Tibial nerve (tissue), 4 donors: ENCODE results near the gene DMD. TPM values are rescaled to one million over a fixed set of nuclear protein-coding genes. Genes with fewer than 3 reads are reported as not detected.

ENCODE experiments used
- DNase-seq, 2 donors: peaks; one replicate each; pipeline ENCODE4 v3.0.0-alpha.2; 2019; ENCODE audit warnings: low spot score in 2 of 2
- H3K27ac ChIP-seq, 4 donors: fragments of 200-600 bp; sonication (generic) in 3 of 4; one replicate each; pipeline ENCODE4 v1.5.1; 2017 to 2019; ENCODE audit warnings: mild to moderate bottlenecking in 1 of 4
- H3K27me3 ChIP-seq, 2 donors: fragments of 200-600 bp; sonication (generic) in 1 of 2; one replicate each; pipeline versions ENCODE4 v1.5.1 to v1.6.0; 2017 to 2019
- H3K36me3 ChIP-seq, 3 donors: fragments of 200-600 bp; sonication (generic); one replicate each; pipeline ENCODE4 v1.5.1; 2018 to 2019
- H3K4me1 ChIP-seq, 4 donors: fragments of 200-600 bp; sonication (generic) in 3 of 4; one replicate each; pipeline ENCODE4 v1.5.1; 2017 to 2019
- H3K4me3 ChIP-seq, 4 donors: fragments of 200-600 bp; sonication (generic) in 3 of 4; one replicate each; pipeline ENCODE4 v1.5.1; 2017 to 2019; ENCODE audit warnings: mild to moderate bottlenecking in 1 of 4, moderate library complexity in 1 of 4
- H3K9me3 ChIP-seq, 4 donors: fragments of 200-600 bp; sonication (generic) in 3 of 4; one replicate each; pipeline ENCODE4 v1.5.1; 2017 to 2019
- CTCF ChIP-seq, 5 experiments: fragments of 200-600 bp in 3 of 5; fragments of 450-650 bp in 2 of 5; sonication (generic) in 3 of 5; IDR thresholded peaks; one replicate each; pipeline ENCODE4 v1.5.1; 2016 to 2019; ENCODE audit warnings: antibody characterized with exemption in 5 of 5, mild to moderate bottlenecking in 3 of 5, moderate library complexity in 2 of 5
- EP300 ChIP-seq, 2 donors: sonication (generic); formaldehyde crosslinking; IDR thresholded peaks; one replicate each; pipeline ENCODE4 v1.6.1; 2017; ENCODE audit warnings: antibody characterized with exemption in 2 of 2, mild to moderate bottlenecking in 1 of 2
- POLR2A ChIP-seq, 2 donors: fragments of 450-650 bp; IDR thresholded peaks; one replicate each; pipeline ENCODE4 v1.6.1; 2017; ENCODE audit warnings: antibody characterized with exemption in 2 of 2, mild to moderate bottlenecking in 2 of 2, moderate library complexity in 2 of 2
- WGBS, 2 donors: methylation state at CpG; one replicate each; pipeline ENCODE4 v1.1.5; 2018; 5-methylcytosine and 5-hydroxymethylcytosine counted together
- total RNA-seq, 4 donors: library from RNA; depleted of rRNA; stranded (reverse); fragments of >200 nt; gene quantifications; one replicate each; pipeline ENCODE4 v1.1.0, GENCODE V29; 2016

DMD gene
- total RNA-seq, 4 donors from 2014 or later, result 156 to 345 (median 245) TPM

- Histone ChIP-seq H3K9me3 (no peaks in the 10 kb centered on the region), H3K36me3 (peaks cover 0 to 14% (median 4%) of the 10 kb centered on the region in 3 donors), H3K4me1 (no peaks in the 10 kb centered on the region), H3K27me3 (no peaks in the 10 kb centered on the region), H3K27ac (no peak overlapping the region), H3K4me3 (no peak overlapping the region)
- DNase-seq, result no peak
- 84 to 93% methylated on average over 2 of the region's 2 CpGs for WGBS, 2 donors
- TF ChIP-seq CTCF (IDR thresholded peaks at IDR 0.05), result no peak
- TF ChIP-seq POLR2A (IDR thresholded peaks at IDR 0.05), result no peak
- TF ChIP-seq EP300 (IDR thresholded peaks at IDR 0.05), result no peak
Observed at GRCh38 chrX:31168551-31168950, 2042.8 kb downstream of the DMD start.

GRCh38 chrX:31166832-31167231 lies 2044.5 kb downstream of the DMD start:
- 82 to 88% methylated on average over 5 of the region's 5 CpGs for WGBS, 2 donors
- Histone ChIP-seq H3K4me3 (no peak overlapping the region), H3K9me3 (no peaks in the 10 kb centered on the region), H3K4me1 (no peaks in the 10 kb centered on the region), H3K36me3 (peaks cover 0 to 17% (median 4%) of the 10 kb centered on the region in 3 donors), H3K27me3 (no peaks in the 10 kb centered on the region), H3K27ac (no peak overlapping the region)
- DNase-seq, result no peak
- TF ChIP-seq CTCF (IDR thresholded peaks at IDR 0.05) (no peak), POLR2A (IDR thresholded peaks at IDR 0.05) (no peak), EP300 (IDR thresholded peaks at IDR 0.05) (no peak)

DNA sequence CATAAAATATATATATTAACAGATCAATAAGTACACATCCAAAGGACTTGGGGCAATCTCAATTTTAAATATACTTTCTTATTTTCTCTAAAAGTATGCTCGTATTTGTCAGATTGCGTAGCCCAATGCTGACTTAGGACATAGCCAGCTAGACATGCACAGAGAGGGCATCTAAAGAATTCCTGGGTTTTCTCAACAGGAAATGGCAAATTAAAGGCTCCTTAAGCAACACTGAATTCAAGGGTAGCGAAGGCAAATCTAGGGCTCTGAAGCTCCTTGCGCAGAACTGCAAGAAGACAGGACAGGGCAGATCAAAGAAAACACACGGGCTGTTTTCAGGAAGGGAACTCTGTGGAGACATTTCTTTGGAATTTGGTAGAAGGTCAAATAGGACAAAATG lies 2044.9 kb downstream of the DMD start:
- no peak for TF ChIP-seq EP300 (IDR thresholded peaks at IDR 0.05)
- TF ChIP-seq POLR2A (IDR thresholded peaks at IDR 0.05), result no peak
- no peak for TF ChIP-seq CTCF (IDR thresholded peaks at IDR 0.05)
- peaks cover 0 to 17% (median 4%) of the 10 kb centered on the region in 3 donors for H3K36me3 ChIP-seq
- H3K4me1 ChIP-seq, result no peaks in the 10 kb centered on the region
- no peak overlapping the region for H3K27ac ChIP-seq
- no peak overlapping the region for H3K4me3 ChIP-seq
- no peaks in the 10 kb centered on the region for H3K9me3 ChIP-seq
- 84 to 88% methylated on average over 5 of the region's 5 CpGs for WGBS, 2 donors
- no peak for DNase-seq
- H3K27me3 ChIP-seq, result no peaks in the 10 kb centered on the region

DNA sequence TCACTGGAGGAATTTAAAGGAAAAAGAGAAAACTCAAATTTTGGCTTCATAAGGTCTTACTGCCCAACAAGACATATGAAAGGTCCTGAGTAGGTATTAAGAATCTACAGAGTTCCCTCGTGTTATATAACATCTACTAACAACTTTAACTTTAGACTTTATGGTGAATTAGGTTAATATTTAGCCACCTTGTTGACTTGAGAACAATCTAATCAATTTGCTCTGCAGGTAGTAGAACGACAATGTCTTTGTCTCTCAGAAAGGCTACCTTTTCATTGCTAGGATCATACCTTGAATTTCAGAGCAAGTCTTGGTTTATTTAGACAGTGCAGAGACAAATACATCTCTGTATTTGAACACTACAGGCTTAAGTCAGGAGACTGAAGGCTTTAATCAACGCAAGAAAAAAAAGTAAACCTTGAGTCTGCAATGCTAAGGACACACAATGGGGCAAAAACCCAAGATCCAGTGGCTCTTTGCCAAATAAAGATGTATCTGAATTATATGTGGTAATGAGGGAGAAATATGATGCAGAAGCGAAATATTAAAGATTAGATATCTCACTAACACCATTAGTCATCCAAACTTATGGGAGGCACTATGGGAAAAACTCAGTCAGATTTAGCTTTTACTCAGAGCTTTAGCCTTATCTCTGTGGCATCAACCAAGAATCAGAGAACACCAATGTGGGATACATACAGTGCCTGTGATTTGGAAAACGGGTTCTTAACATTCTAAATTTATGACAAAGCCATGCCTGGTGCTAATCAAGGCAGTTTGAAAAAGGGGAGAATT lies 2045.9 kb downstream of the DMD start:
- Histone ChIP-seq H3K9me3 (no peaks in the 10 kb centered on the region), H3K27ac (no peak overlapping the region), H3K27me3 (no peaks in the 10 kb centered on the region), H3K36me3 (peaks cover 0 to 17% (median 4%) of the 10 kb centered on the region in 3 donors), H3K4me1 (no peaks in the 10 kb centered on the region), H3K4me3 (no peak overlapping the region)
- TF ChIP-seq POLR2A (IDR thresholded peaks at IDR 0.05), result no peak
- no peak for TF ChIP-seq EP300 (IDR thresholded peaks at IDR 0.05)
- TF ChIP-seq CTCF (IDR thresholded peaks at IDR 0.05), result no peak
- 55 to 72% methylated on average over 5 of the region's 5 CpGs for WGBS, 2 donors
- no peak for DNase-seq

DNA sequence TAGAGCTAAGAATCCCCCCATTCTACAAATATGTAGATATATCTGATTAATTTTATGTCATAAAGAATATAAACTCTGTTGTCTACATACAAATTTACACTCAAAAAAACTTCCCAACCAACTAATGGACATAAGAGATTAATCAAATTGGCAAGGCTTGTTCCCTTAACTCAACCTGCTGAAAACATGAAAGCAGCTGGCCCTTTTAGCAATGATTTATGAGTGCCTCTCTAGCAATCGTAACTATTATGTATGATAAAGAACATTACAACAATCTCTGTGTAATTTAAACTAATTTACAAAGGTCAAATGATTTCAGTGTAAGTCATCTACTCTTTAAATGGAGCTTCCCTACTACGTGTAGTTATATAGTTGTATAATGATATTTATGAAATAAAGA lies 2056.4 kb downstream of the DMD start:
- H3K27ac ChIP-seq, result no peak overlapping the region
- H3K4me1 ChIP-seq, result no peaks in the 10 kb centered on the region
- no peaks in the 10 kb centered on the region for H3K9me3 ChIP-seq
- no peaks in the 10 kb centered on the region for H3K36me3 ChIP-seq
- no peaks in the 10 kb centered on the region for H3K27me3 ChIP-seq
- no peak for DNase-seq
- no peak overlapping the region for H3K4me3 ChIP-seq
- 57 to 72% methylated on average over 2 of the region's 2 CpGs for WGBS, 2 donors
- TF ChIP-seq EP300 (IDR thresholded peaks at IDR 0.05) (no peak), CTCF (IDR thresholded peaks at IDR 0.05) (no peak), POLR2A (IDR thresholded peaks at IDR 0.05) (no peak)
